Measurements from ENCODE around the gene EXD2. TPM values are rescaled to one million over a fixed set of nuclear protein-coding genes. Genes with fewer than 3 reads are reported as not detected.

Gene EXD2
- total and polyA plus RNA-seq, 2 of the 13 experiments (the other 11 are each of a cell fraction or from before 2014, with no cell fraction given), result 9.5 to 15.1 TPM

GRCh38 chr14:69153152-69153872 is 38.0 kb upstream of the EXD2 start (continued):
- TF ChIP-seq ZNF574 (CRISPR knock-in tag; IDR thresholded peaks at IDR 0.05) (peak; percentile 80; the same call in 1 of the 2 replicates), ARHGAP35 (CRISPR knock-in tag; IDR thresholded peaks at IDR 0.05; ENCODE audit: borderline replicate concordance) (no peak; the same call in 1 of the 2 replicates), GATAD2A (CRISPR knock-in tag; IDR thresholded peaks at IDR 0.05) (peak; percentile 25; the same call in 1 of the 2 replicates), TEAD3 (CRISPR knock-in tag; optimal IDR thresholded peaks at IDR 0.05; ENCODE audit: borderline replicate concordance) (no peak), IKZF4 (CRISPR knock-in tag; IDR thresholded peaks at IDR 0.05; ENCODE audit: borderline replicate concordance, low read depth, not compliant biosample characterization) (no peak), ELF3 (CRISPR knock-in tag; IDR thresholded peaks at IDR 0.05) (peak; percentile 83), ZNF878 (CRISPR knock-in tag; IDR thresholded peaks at IDR 0.05) (peak; percentile 69; the same call in 1 of the 2 replicates), ZNF563 (CRISPR knock-in tag; IDR thresholded peaks at IDR 0.05) (no peak; the same call in 1 of the 2 replicates), KLF16 (CRISPR knock-in tag; IDR thresholded peaks at IDR 0.05) (peak in 1 of 2 experiments; percentile 70; a peak in 2 of 4 replicates), SKIL (CRISPR knock-in tag; IDR thresholded peaks at IDR 0.05; ENCODE audit: borderline replicate concordance) (no peak), MIER2 (CRISPR knock-in tag; IDR thresholded peaks at IDR 0.05) (no peak), ZNF605 (CRISPR knock-in tag; IDR thresholded peaks at IDR 0.05) (0 out of 2 replicates have a peak, but pooled peaks have one; percentile 28), DBP (CRISPR knock-in tag; IDR thresholded peaks at IDR 0.05; ENCODE audit: not compliant biosample characterization) (no peak), ZNF614 (CRISPR knock-in tag; IDR thresholded peaks at IDR 0.05; ENCODE audit: borderline replicate concordance) (0 out of 2 replicates have a peak, but pooled peaks have one; percentile 18), CREB1 (IDR thresholded peaks at IDR 0.05) (no peak), CREB1 (CRISPR knock-in tag; IDR thresholded peaks at IDR 0.05) (0 out of 2 replicates have a peak, but pooled peaks have one; percentile 20), CREB3 (CRISPR knock-in tag; IDR thresholded peaks at IDR 0.05) (no peak), ZNF362 (CRISPR knock-in tag; IDR thresholded peaks at IDR 0.05; ENCODE audit: borderline replicate concordance) (no peak; the same call in 1 of the 2 replicates), ZNF12 (CRISPR knock-in tag; IDR thresholded peaks at IDR 0.05) (no peak), HNF4G (IDR thresholded peaks at IDR 0.05; ENCODE audit: borderline replicate concordance, low read depth, low read length) (no peak), HNF4G (CRISPR knock-in tag; IDR thresholded peaks at IDR 0.05; ENCODE audit: borderline replicate concordance, low read depth) (0 out of 2 replicates have a peak, but pooled peaks have one; percentile 13)

Measured in HepG2 (cell line).